HG03354 (cell line): Measurements from ENCODE around the gene CREB5.

Experiments used
- ATAC-seq: cut with Tn5 transposase; IDR thresholded peaks from one replicate; pipeline ENCODE4 v1.9.1; 2021; ENCODE audit warnings: mild to moderate bottlenecking; ENCODE audit not compliant: unreplicated experiment, poor library complexity, severe bottlenecking

The CREB5 gene

GRCh38 chr7:28405662-28406061, 6.7 kb upstream of the CREB5 start:
- ATAC-seq: no peak

- ATAC-seq: no peak
Observed at GRCh38 chr7:28406192-28406591, 6.1 kb upstream of the CREB5 start.

DNA sequence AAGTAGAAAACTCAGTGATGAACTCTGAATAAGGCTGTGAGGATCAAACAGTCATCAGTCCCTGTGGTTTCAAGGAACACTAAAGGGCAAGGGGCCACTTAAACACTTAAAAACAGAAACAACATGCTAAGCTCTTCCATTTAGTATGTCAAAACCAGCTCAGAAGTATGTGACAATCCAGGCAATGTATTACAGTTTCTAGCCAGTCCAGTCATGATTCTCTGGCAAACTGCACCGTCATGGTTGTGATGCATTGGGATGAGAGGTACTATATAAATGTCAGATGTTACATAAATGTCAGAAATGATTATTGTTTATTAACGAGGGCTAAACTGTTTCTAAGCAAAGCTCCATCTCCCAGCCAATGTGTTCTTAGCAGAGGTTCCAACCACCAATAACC, 4.7 kb upstream of the CREB5 start:
- ATAC-seq: no peak

- ATAC-seq: no peak
Observed at GRCh38 chr7:28408105-28408959, 4.0 kb upstream of the CREB5 start.

DNA sequence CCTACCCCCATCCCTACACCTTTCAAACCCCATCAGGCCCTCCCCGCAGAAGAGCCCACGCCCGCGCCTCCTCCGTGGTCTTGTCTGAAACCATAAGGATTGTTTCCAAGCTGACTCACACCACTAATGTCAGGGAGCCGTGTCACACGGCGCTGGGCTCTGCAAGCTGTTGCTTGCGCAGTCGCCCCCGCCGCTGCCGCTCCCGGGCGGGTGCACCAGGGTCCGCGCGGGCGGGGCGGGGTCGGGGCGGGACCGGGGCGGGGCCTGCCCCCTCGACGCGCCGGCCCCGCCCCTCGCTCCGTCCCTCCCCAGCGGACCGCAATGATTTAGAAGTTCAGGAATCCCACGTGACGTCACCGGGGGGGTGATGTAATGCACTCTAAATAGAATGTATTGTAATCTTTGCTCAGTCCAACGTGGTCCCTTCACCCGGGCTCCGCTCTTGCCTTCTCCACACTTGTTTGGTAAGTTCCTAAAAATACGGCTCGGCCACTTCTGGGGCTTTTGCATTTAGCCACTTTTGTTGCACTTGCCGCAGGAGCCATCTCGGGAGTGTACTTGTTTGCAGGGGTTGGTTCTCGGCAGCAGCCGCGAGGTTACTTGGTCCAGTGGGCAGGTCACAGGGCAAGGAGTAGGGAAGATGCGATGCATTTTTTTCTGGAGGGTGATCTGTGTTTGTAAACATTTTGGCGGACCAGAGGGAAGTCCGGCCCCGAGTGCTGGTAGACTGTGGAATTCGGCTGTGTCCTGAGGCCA, 3.2 kb upstream of the CREB5 start:
- no peak for ATAC-seq

- ATAC-seq: no peak
Observed at GRCh38 chr7:28409716-28410627, 2.3 kb upstream of the CREB5 start.

GRCh38 chr7:28410628-28411531, 1.4 kb upstream of the CREB5 start:
- ATAC-seq: no peak

DNA sequence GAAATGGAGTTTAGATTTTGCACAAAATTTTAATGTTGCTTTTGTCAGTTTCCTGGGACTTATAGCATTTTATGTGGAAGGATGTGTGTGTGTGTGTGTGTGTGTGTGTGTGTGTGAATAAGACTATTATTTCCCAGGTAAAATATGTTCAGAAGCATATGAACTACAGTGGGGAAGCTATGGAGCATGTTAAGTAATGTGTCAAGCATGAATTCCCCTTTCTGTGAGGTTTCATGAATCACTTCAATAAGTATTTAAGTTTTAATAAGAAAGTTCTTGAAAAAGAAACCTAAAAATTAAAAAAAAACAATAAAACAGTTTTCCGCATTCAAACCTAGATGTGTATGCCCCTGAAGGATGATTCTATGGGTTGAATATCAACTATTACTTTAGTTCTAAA, 693 bp downstream of the CREB5 start:
- ATAC-seq: no peak

DNA sequence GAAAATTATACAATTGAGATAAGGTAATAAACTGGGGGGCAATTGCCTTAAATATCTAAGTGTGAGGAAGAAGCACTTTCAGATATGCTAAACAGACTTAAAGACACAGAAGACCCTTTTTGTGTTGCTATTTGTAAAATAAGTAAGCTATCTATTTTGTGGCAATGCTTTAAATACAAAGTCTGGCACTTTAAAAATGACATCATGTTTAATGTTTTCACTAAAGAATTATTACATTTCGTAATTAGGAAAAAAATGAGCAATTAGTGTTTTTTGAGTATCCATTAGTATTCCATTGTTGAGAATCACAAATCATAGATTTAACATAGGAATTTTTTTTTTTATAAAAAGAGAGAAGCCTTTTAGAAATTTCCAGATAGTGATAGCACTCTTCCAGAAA, 2.1 kb downstream of the CREB5 start:
- ATAC-seq: no peak

- ATAC-seq: no peak
Observed at GRCh38 chr7:28417321-28417940, 5.1 kb downstream of the CREB5 start.

DNA sequence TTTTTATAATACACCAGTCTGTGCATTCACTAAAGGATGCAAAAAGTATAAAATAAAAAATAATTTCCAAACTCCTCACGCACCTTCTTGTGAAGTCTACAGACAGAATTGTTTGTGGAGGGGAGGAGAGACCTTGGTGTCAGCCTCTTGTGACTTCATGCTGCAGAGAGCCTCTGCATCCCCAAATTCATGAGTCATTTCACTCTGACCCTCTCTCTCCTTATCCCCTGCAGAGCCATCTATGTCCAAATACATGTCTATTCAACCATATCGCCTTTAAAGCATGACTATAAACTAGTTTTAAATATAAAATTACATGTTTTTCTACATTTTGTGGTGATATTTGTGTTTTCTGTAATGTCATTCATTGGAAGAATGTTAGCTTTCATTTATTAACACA, 6.0 kb downstream of the CREB5 start:
- no peak for ATAC-seq

- ATAC-seq: no peak
Observed at GRCh38 chr7:28418966-28419365, 6.6 kb downstream of the CREB5 start.

DNA sequence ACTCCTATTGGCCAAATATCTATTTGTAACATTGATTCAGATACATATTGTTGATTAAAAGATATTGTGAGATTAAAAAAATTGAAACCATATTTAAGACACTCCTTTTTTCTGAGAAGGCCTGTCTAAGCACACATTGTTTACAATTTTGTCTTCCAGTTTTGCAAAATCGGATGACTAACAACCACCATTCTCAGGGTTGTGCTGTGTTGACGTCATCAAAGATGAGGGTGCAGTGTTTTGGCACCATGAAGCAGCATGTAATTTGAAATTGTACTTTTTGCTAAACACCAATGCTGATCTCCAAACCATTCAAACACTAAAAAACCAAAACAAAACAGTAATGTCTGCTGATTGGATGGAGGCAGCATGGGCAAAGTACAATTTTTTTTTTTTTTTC, 7.4 kb downstream of the CREB5 start:
- no peak for ATAC-seq

DNA sequence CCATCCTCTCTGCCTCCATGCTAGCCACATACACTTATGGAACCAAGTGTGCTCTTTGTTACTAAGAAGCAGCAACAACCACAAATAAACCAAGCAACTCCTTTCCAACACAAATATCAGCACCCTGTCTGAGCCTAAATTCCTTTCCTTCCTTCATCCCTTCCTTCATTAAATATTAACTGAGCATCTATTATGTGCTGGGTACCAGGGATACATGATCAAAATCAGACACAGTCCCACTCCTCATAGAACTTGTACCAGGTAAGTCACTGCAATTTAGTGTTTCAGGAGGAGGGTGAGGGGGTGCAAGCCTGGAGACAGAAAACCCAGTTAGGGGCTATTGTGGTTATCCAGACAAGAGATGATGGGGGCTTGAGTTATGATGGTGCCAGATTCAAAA, 10.8 kb downstream of the CREB5 start:
- no peak for ATAC-seq

GRCh38 chr7:28423918-28424514, 11.7 kb downstream of the CREB5 start:
- no peak for ATAC-seq

- no peak for ATAC-seq
Observed at GRCh38 chr7:28425496-28425895, 13.2 kb downstream of the CREB5 start.

DNA sequence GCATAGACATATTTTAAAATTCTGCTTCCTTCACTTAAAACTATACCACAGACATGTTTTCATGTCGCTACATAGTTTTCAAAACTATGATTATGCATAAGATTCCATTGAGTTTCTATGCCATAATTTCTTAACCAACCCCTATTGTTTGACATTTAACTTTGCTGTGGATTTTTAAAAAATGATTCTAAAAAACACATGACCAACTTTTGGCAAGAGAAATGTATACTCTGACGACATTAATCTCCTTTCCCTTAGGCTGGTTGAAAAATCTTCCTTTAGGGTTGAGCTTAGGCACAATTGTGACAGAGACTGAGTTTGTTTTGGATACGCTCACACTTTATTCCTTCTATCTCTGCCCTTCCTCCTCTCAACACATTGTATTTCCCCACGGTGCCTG, 14.9 kb downstream of the CREB5 start:
- ATAC-seq: no peak

GRCh38 chr7:28430616-28431015, 18.3 kb downstream of the CREB5 start:
- ATAC-seq: no peak
